Measurements from ENCODE around the gene ZNF107.
"Not testable (repeated sequence)": the region's sequence is repeated elsewhere in the genome, so short reads cannot be mapped to it uniquely, and the experiment has no call there.

The ZNF107 gene

DNA sequence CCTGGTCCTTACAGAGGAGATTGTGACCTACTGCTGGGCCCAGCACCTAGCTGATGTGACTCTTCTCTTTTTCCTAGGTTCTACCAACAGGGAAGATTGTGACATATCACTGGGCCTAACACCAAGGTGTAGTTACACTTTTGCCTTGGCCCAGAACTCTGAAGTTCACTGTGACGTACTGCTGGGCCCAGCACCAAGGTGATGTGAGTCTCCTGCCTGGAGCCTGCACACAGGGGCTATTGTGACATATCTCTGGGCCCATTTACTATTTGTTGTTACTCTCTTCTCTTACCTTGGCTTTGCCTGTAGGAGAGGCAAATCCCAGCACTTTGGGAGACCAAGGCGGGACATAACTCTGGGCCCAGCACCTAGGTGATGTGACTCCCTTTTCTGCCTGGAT lies 23.1 kb upstream of the ZNF107 start:
- intact Hi-C loops (cut with DNase I) = no loop called here
- DNase-seq = no peak

DNA sequence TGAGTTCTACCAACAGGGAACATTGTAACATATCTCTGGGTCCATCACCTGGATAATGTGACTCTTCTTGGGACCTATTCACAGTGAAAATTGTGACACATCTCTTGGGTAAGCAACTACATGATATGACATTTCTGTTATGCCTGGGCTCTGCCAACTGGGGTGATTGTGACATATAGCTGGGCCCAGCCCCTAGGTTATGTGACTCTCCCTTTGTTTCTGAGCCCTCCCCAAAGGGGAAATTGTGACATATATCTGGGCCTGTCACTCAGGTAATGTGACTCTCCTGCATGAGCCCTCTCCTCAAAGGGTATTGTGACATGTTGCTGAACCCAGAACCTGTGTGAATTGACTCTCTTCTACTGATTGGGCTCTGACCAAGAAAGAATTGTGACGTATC lies 22.4 kb upstream of the ZNF107 start:
- no peak for DNase-seq
- intact Hi-C loops (cut with DNase I) = no loop called here

DNA sequence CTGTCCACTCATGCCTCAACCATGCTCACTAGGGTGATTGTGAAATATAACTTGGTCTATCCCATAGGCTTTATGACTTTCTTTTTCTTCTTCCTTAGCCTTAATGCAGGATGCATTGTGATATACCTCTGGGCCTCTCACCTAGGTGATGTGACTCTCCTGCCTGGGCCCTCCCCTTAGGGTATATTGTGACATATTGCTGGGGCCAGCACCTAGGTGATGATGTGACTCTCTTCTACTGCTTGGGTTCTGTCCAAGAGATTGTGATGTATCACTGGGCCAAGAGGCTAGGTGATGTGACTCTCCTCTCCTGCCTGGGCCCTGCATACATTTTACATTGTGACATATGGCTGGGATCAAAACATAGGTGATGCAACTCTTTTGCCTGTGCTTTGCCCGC lies 14.7 kb upstream of the ZNF107 start:
- DNase-seq = no peak
- intact Hi-C loops (cut with DNase I) = no loop called here

DNA sequence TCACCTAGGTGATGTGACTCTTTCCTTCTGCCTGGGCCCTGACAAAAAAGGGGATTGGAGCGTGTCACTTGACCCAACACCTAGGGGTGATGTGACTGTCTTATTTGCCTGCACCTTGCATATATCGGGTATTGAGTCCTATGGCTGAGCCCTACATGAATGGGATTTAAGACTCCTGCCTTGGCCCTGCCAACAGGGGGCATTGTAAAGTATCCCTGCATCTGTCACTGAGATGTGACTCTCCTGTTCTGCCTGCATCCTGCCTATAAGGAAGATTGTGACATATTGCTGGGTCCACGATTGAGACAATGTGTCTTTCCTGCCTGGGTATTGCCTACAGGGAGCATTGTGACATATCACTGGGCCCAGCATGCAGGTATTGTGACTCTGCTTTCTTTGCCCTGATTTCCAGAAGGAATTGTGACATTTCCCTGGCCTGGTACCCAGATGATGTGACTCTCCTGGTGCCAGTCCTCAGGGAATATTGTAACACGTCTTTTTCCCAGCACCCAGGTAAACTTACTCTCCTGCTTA lies 14.2 kb upstream of the ZNF107 start:
- intact Hi-C loops (cut with DNase I) = no loop called here
- DNase-seq = no peak

DNA sequence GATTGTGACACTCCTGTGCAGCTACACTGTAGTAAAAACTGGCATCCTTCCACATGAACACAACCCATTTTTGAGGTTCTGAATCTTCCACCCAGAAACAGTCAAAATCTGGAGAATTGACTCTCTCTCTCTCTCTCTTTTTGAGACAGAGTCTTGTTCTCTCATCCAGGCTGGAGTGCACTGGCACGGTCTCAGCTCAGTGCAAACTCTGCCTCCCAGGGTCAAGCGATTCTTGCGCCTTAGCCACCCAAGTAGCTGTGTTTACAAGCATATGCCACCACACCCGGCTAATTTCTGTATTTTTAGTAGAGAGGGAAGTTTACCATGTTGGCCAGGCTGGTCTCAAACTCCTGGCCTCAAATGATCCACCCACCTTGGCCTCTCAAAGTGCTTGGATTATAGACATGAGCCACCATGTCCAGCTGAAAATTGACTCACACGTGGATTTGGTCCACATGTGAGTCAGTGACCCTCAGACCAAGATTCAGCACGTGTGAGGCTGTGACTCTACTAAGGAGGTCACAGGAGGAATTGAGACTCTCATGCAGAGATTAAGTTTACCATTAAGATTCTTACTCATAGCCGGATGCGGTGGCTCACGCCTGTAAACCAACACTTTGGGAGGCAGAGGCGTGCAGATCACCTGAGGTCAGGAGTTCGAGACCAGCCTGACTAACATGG lies 12.1 kb upstream of the ZNF107 start:
- intact Hi-C loops (cut with DNase I) = no loop called here
- DNase-seq = no peak

DNA sequence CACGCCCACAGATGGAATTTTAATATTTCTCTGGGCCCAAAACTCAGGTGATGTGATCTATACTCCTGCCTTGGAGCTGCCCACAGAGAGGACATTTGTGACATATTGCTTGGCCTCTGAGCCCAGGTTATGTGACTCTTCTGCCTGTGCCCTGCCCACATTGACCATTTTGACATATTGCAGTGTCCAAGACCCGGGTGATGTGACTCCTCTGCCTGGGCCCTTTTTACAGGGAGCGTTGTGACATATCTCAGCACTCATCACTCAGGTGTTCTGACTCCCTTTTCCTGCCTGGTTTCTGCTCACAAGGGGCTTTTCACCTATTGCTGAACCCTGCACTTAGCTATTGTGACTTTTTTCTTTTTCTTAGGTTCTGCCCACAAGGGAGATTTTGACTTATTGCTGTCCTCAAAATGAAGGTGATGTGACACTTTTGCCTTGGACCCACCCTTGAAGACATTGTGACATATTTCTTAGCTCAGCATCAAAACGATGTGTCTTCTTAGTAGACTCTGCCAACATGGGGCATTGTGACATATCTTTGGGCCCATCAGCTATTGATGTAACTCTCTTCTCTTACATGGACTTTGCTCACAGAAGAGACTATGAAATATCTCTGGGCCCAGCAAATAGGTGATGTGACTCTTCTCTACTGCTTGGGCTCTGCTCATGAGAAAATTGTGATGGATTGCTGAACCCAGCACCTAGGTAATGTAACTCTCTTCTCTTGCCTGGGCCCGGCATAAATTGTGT lies 11.0 kb upstream of the ZNF107 start:
- no peak for DNase-seq
- intact Hi-C loops (cut with DNase I) = no loop called here

DNA sequence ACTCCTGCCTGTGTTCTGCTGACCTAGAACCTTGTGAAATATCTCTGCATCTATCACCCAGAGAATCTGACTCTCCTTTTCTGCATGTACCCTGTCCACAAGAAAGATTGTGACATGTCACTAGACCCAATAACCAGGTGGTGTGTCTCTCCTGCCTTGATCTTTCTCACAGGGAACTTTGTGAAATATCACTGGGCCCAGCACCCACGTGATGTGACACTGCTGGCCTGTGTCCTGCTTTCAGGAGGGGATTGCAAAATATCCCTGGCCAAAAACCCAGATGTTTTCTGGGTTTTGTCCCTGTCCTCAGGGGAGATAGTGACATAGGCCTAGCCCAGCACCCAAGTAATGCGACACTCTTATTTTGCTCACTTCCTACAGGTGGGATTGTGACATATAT lies 10.1 kb upstream of the ZNF107 start:
- intact Hi-C loops (cut with DNase I) = no loop called here
- no peak for DNase-seq

DNA sequence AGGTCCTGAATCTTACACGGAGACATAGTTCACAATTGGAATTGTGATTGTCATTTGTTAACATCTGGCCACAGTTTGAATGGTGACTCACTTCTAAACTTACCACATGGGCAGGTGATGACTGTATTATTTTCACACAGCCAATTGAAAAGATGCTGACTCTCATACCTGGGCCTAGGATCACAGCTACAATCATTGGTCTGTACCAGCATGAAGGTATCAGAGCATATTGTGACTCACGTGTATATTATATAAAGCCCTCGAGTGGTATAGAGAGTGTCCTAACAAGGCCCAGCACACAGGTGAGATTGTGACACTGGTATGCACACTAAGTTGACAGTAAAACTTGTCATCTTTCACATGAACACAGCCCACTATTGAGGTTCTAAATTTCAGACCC lies 9.4 kb upstream of the ZNF107 start:
- intact Hi-C loops (cut with DNase I) = no loop called here
- no peak for DNase-seq

DNA sequence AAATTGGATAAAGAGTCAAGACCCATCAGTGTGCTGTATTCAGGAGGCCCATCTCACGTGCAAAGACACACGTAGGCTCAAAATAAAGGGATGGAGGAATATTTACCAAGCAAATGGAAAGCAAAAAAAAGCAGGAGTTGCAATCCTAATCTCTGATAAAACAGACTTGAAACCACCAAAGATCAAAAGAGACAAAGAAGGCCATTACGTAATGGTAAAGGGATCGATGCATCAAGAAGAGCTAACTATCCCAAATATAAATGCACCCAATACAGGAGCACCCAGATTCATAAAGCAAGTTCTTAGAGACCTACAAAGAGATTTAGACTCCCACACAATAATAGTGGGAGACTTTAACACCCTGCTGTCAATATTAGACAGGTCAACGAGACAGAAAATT lies 3.8 kb upstream of the ZNF107 start:
- intact Hi-C loops (cut with DNase I) = loop anchor here (10.0 kb wide), 1 partner anchor 133 kb away; the partner anchor contains the start of gene ZNF138
- DNase-seq = not testable (repeated sequence)

DNA sequence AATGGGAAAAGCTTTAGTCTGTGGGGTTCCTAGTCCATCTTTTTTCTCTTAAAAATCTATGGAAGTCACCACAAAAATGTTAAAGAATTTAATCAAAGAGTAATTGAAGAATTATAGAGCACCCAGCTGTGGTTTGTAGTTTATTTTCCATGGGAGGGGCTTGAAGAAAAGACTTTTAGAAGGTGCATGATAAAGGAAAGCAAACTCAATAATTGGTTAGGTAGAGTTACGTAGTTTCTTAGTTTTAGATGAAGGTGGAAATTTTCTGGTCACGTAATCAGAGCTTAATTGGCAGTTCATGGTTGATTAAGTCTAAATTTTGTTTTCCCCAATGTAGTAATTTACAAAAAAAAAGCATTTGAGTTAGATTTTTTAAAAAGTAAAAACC lies 724 bp downstream of the ZNF107 start:
- intact Hi-C loops (cut with DNase I) = loop anchor here (5.0 to 10.0 kb wide), 3 partner anchors 104 to 359 kb away; partner anchors contain the start of genes ZNF138 and ZNF680
- no peak for DNase-seq

DNA sequence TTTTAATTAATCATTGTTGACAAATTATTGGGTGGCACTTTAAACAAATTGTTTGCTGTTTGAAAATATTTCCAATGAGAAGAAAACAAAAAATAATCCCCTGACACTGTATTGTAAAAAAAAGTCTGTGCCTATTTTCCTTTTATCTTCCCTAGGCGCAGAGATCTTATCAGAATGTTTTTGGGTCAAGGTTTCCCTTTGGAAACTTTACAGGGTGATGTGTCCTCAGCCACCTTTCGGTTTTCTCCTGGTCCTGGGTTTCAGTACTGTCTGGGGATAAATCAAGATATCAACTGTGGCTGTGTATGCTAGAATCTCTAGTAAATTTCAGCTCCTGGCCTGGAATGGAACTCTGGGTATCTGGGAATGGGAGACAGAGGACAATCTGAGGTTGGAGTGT lies 1.4 kb downstream of the ZNF107 start:
- no peak for DNase-seq
- intact Hi-C loops (cut with DNase I) = loop anchor here (5.0 to 10.0 kb wide), 3 partner anchors 105 to 360 kb away; partner anchors contain the start of genes ZNF138 and ZNF680

DNA sequence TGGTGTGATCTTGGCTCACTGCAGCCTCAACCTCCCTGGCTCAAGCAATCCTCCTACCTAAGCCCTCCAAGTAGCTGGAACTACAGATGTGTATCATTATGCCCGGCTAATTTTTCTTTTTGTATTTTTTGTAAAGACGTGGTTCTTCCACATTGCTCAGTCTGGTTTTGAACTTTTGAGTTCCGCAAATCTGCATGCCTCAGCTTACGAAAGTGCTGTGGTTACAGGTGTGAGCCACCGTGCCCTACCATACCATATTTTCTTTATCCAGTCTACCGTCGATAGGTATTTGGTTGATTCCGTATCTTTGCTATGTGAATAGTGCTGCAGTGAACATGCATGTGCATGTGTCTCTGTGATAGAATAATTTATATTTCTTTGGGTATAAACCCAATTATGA lies 6.5 kb downstream of the ZNF107 start:
- DNase-seq = no peak
- intact Hi-C loops (cut with DNase I) = no loop called here

DNA sequence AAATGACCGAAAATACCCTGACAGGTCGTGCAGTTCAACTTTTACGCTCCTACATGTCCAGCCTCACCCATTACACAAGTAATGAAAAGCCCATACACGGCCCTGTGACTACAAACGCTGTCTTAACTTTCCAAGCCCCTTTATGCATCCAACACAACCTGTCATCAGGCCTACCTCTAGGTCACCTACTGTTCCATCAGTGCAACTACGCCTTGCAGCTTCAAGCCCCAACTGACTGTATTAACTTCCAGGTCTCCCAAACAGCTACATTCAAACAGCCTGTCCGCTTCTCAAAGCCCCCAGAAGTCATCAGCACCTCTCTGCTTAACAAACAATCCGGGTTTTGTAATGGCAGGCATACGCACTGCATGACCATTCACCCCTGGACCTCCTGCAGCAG lies 19.2 kb downstream of the ZNF107 start:
- intact Hi-C loops (cut with DNase I) = no loop called here
- peak in 1 of 10 donors; percentile 25 for DNase-seq

DNA sequence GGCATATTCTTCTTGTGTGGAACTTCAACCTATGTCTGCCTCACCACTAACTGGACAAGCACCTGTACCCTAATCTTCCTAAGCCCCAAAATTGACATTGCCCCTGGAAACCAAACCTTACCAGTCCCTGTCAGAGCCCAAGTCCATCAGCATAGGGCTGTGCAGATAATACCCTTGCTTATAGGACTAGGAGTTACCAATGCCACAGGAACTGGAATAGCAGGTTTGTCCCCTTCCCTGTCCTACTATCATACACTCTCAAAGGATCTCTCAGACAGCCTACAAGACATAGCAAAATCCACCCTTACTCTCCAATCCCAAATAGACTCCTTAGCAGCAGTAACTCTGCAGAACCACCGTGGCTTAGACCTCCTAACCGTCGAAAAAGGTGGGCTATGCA lies 19.8 kb downstream of the ZNF107 start:
- no peak for DNase-seq
- intact Hi-C loops (cut with DNase I) = no loop called here

DNA sequence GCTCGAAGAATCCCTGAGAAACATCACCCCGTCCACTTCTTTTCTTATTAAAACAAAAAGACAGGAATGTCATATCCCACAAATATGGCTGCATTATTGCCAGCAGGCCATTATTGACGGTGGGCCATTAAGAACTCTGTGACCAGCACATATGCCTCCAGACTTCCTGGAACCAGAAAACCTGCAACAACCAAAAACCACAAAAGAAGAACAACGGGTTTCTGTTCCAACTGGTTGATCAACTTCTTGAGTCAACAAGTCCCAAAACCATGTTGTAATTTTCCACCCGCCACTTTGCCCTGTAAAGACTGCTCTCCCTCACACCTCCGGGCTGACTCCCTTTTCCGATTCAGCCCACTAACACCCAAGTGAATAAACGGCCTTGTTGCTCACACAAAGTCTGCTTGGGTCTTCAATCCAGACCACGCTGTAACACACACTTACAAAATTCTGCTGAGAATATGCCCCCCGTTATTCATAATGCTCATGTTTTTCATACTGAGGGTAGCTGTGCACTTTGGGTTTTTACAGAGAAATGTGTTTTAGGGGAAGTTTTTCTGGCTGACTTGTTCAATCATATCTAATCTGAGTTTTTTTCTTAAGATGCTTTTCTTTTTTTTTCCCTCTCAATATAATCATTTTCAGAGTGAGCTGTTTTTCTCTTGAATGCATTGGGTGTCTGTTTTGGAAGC lies 20.7 kb downstream of the ZNF107 start:
- intact Hi-C loops (cut with DNase I) = no loop called here

DNA sequence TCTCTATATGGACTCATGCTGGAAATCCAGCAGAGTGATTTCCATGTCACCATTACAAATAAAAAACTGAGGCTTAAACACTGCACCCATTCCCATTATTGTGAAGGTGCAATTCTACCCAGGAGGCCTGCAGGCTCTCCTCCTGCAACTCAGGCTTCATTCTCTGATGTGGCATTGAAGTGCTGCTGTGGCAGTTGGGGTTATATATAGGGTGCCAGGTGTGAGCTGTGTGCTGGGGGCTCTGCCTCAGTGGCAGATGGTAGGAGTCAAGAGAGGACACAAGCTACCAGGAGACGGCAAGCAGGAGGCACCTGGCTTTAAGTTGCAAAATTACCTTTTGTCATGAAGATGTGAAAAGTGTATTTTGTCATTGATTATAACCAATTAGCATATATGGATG lies 21.3 kb downstream of the ZNF107 start:
- no peak for DNase-seq
- intact Hi-C loops (cut with DNase I) = no loop called here

More for the DNA sequence above, 20.7 kb downstream of the ZNF107 start:
- DNase-seq = peak in 1 of 10 donors; percentile 41

DNA sequence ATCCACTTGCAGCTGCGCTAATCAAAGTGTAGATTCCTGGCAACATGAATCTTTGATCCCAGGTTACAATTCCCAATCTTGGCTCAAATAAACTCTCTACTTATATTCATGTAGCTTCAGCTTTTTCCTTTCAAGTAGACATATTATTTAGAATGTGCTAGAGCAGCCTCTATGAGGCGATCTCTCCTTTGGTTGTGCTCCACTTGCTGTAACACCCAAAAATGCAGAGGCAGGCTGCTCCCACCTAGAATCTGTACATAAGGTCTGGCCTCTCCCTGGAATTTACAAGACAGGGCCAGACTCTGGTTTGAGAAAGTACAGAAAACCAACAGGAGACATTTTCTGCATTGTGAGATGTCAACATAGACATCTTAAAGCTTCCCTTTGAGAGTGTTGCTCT lies 23.1 kb downstream of the ZNF107 start:
- intact Hi-C loops (cut with DNase I) = no loop called here
- DNase-seq = no peak

DNA sequence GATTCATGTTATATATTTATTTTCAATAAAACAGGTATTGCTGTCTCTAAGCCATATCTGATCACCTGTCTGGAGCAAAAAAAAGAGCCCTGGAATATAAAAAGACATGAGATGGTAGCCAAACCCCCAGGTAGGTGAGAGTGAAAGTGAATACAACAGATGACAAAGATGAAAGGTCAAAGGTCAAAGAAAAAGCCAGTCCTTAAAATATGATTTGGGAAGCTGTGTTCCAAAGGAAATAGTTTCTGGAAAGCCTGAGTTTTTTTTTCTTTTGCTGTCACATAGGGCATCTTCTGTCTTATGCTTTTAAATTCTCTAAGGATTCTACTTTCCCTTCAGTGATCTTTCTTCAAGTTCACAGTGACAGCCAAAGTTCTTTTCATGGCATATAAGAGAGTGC lies 25.9 kb downstream of the ZNF107 start:
- intact Hi-C loops (cut with DNase I) = no loop called here
- DNase-seq = no peak

DNA sequence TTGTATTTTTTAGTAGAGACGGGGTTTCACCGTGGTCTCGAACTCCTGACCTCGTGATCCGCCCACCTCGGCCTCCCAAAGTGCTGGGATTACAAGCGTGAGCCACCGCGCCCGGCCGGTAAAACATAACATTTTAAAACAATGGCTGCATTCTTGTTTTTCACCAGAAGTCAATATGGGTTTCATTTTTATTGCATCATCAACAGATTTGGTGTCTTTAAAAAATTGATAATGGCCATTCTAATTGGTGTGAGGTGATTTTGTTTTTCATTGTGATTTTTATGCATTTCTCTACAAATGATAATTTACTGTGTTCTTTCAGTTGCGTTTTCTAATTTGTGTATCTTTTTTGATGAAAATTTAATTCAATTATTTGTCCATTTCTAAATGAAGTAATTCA lies 31.9 kb downstream of the ZNF107 start:
- DNase-seq; intact Hi-C loops (cut with DNase I): not testable (repeated sequence)

DNA sequence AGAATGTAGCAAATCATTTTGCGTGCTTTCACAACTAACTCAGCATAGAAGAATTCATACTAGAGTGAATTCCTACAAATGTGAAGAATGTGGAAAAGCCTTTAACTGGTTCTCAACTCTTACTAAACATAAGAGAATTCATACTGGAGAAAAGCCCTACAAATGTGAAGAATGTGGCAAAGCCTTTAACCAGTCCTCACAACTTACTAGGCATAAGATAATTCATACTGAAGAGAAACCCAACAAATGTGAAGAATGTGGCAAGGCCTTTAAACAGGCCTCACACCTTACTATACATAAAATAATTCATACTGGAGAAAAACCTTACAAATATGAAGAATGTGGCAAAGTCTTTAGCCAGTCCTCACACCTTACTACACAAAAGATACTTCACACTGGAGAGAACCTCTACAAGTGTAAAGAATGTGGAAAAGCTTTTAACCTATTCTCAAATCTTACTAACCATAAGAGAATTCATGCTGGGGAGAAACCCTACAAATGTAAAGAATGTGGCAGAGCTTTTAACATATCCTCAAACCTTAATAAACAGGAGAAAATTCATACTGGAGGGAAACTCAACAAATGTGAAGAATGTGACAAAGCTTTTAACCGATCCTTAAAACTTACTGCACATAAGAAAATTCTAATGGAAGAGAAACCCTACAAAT lies 40.8 kb downstream of the ZNF107 start:
- no peak for DNase-seq
- intact Hi-C loops (cut with DNase I) = no loop called here

DNA sequence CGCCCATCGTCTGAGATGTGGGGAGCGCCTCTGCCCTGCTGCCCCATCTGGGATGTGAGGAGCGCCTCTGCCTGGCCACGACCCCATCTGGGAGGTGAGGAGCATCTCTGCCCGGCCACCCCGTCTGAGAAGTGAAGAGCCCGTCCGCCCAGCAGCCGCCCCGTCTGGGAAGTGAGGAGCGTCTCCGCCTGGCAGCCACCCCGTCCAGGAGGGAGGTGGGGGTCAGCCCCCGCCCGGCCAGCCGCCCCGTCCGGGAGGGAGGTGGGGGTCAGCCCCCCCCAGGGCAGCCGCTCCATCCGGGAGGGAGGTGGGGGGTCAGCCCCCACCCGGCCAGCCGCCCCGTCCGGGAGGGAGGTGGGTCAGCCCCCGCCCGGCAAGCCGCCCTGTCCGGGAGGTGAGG lies 52.0 kb downstream of the ZNF107 start:
- peak in 2 of 10 donors; percentile 46 to 67 for DNase-seq
- intact Hi-C loops (cut with DNase I) = not testable (repeated sequence)
